ENCODE results near the gene MAP4K2. TPM values are rescaled to one million over a fixed set of nuclear protein-coding genes. Genes with fewer than 3 reads are reported as not detected.

Gene MAP4K2
- total RNA-seq, 1 donor from 2014 or later, result 20.2 TPM

DNA sequence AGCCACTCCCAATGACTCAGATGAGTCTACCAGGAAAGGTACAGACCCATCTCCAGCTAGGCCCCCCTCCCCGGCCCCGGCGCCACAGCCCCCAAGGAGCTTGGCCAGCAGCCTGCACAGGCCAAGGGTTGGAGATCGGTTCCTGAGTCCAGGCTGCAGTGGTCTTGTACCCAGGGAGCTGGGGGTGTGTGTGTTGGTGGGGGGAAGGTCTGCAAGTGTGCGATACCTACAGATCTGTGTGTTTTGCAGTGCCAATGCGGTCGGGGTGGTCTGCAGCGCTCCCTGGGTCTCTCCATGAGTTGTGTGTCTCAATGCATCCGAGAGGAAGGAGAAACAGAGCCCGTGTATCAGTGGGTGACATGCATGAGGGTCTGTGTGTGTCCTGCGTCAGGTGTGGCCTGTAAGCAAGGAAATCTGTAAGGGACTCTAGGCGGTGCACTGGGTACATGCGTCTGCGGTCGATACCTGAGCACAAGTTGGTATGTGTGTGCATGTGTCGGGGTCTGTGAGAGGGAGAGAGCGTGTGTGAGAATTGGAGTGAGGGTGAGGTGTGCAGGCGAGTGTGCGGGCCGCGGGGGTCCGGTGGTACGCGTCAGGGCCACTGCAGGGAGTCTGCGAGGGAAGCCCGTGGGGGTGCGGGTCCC, 40.8 kb upstream of the MAP4K2 start:
- no peak for DNase-seq (ENCODE audit: extremely low spot score, unreplicated experiment)
- Mint-ChIP-seq H3K36me3 (no peaks in the 10 kb centered on the region), H3K9me3 (no peaks in the 10 kb centered on the region), H3K4me1 (ENCODE audit: unreplicated experiment) (peaks cover 3% of the 10 kb centered on the region), H3K4me3 (peak overlapping the region; percentile 100), H3K27me3 (peaks cover 12% of the 10 kb centered on the region), H3K27ac (peak overlapping the region; percentile 97)
- TF ChIP-seq, protein P1, sequence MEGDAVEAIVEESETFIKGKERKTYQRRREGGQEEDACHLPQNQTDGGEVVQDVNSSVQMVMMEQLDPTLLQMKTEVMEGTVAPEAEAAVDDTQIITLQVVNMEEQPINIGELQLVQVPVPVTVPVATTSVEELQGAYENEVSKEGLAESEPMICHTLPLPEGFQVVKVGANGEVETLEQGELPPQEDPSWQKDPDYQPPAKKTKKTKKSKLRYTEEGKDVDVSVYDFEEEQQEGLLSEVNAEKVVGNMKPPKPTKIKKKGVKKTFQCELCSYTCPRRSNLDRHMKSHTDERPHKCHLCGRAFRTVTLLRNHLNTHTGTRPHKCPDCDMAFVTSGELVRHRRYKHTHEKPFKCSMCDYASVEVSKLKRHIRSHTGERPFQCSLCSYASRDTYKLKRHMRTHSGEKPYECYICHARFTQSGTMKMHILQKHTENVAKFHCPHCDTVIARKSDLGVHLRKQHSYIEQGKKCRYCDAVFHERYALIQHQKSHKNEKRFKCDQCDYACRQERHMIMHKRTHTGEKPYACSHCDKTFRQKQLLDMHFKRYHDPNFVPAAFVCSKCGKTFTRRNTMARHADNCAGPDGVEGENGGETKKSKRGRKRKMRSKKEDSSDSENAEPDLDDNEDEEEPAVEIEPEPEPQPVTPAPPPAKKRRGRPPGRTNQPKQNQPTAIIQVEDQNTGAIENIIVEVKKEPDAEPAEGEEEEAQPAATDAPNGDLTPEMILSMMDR (conservative IDR thresholded peaks at IDR 0.05), result no peak

DNA sequence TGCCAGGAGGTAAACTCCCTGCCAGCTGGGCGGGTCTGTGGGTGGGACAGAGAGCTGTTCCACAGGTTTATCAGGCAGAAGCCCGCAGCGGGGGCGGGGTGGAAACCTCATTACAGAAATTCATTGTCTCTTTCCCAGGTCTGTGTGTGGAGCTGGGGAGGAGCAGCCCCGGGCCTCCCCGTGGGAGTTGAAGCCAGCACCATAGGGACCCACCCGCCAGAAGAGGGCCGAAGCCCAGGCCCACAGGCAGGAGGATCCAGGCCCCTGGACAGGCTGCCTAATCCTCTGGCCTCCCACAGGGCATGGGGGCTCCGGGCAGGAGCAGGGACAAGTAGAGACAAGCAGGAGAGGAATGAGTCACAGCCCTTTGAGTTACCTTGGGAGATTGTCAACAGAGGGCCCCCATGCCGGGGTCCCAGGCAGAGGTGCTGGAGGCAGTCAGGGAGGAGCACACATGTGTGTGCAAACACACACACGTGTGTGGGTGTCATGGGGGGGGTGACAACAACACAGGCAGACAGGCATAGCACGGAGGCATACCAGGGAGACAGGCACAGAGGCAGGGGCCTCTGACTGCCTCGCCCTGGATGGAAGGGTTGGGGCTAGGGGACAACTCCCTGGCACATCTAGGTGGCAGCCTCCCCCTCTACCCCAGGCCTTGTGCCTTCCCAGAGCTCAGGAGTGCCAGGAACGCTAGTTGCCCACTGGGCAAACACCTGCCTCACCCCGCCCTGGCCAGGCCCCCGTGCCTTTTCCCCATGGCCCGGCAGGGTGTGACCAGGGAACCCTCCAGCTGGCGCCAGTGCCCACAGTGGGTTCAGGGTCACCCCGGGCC, 40.1 kb upstream of the MAP4K2 start:
- Mint-ChIP-seq H3K27ac (peak overlapping the region; percentile 97), H3K27me3 (peaks cover 12% of the 10 kb centered on the region), H3K4me3 (peak overlapping the region; percentile 100), H3K4me1 (ENCODE audit: unreplicated experiment) (peaks cover 3% of the 10 kb centered on the region), H3K36me3 (no peaks in the 10 kb centered on the region), H3K9me3 (no peaks in the 10 kb centered on the region)
- DNase-seq (ENCODE audit: extremely low spot score, unreplicated experiment), result no peak
- TF ChIP-seq, protein P1 (conservative IDR thresholded peaks at IDR 0.05), result no peak

DNA sequence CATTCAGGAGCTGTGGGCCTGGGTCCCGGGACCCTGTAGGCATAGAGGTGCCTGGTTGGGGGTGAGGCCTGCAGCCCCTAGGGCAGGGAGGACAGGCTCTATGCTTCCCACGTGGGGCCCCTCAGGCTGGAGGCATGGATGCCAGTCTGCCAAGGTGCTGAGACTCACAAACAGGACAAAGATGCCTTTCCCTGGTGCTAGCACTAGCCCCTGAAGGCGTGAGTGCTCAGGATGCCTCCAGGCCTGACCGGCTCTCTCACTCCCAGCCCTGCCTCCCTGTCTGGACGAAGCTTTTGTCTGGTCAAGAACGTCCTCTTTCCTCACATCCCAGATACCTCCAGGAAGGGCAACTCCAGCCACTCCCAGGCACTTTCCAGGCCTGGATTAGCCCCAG, 39.3 kb upstream of the MAP4K2 start:
- H3K4me3 Mint-ChIP-seq, result peak overlapping the region; percentile 100
- no peak for DNase-seq (ENCODE audit: extremely low spot score, unreplicated experiment)
- TF ChIP-seq, protein P1 (conservative IDR thresholded peaks at IDR 0.05), result no peak
- H3K27ac Mint-ChIP-seq, result peak overlapping the region; percentile 97
- no peaks in the 10 kb centered on the region for H3K36me3 Mint-ChIP-seq
- no peaks in the 10 kb centered on the region for H3K9me3 Mint-ChIP-seq
- H3K27me3 Mint-ChIP-seq, result peaks cover 12% of the 10 kb centered on the region
- peaks cover 3% of the 10 kb centered on the region for H3K4me1 Mint-ChIP-seq (ENCODE audit: unreplicated experiment)

DNA sequence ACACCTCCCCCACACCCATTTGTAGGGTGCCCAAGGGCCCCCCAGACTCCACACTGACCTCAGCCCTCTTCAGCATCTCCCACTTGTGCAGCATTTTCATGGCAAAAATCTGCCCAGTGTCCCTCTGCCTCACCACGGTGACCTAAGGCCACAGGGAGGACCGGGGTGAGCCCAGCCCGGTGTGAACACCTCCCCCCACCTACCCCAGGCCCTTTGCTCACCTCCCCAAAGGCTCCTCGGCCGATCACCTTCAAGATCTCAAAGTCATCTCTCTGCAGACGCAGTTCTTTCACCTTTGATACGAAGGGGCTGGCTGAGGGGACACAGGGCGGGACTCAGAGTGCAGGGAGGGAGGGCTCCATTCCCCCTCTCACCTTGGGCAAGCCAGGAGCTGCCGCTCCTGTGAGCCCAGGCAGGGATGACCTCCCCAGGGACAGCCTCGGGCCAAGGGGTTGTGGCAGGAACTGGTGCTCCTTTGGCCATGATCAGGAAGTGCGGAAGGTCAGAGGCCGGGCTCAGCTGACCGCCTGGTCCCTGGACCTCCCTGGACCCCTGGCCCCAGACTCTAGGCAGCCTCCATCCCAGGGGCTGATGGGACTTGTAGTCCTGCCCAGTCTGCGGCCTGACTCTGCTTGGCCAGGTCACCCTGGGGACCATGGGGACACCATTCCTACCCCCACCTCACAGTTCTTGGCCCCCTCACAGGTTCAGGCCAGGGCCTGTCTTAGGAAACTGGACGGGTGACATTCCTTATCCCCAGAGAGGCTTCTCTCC, 38.8 kb upstream of the MAP4K2 start:
- TF ChIP-seq, protein P1 (conservative IDR thresholded peaks at IDR 0.05), result no peak
- Mint-ChIP-seq H3K36me3 (no peaks in the 10 kb centered on the region), H3K4me1 (ENCODE audit: unreplicated experiment) (peaks cover 3% of the 10 kb centered on the region), H3K27me3 (peaks cover 12% of the 10 kb centered on the region), H3K9me3 (no peaks in the 10 kb centered on the region), H3K4me3 (peak overlapping the region; percentile 100), H3K27ac (peak overlapping the region; percentile 97)
- no peak for DNase-seq (ENCODE audit: extremely low spot score, unreplicated experiment)

DNA sequence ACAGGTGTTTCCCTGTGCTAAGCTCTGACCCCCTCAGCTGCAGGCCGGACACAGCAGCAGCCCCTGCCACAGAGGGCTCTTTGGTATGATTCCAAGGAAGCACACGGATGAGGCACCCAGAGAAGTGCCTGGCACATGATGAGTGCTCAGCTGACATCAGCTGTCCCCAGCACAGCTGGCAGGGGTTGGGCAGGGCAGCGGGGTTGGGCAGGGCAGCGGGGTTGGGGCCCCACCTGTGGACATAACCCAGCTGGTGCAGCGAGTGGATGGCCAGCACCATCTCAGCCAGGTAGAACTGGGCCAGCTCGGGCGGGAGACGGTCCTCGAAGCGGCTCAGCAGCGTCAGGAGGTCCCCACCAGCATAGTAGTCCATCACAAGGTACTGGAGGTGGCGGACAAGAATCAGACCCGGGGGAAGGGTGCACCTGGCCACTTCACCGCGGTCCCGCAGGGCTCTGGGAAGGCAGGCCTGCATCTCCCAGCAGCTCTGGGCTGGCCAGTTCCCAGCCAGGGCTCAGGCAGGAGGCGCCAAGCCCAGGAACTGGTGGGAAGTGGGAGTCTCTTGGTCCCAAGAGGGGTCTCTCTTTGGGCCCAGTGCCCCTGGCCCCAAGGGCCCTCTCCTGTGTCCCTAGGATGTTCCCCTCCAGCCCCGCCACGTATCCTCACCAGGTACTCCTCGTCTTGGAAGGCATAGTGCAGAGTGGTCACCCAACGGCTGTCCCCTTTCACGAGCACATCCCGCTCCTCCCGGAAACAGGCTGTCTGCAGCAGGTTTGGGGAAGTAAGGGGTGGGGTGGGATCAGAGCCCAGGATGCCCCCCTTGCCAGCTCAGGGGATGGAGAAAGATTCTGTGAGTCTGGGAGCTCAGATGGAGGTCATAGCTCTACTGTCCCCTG, 37.1 kb upstream of the MAP4K2 start:
- no peaks in the 10 kb centered on the region for H3K36me3 Mint-ChIP-seq
- TF ChIP-seq, protein P1 (conservative IDR thresholded peaks at IDR 0.05), result no peak
- peaks cover 2% of the 10 kb centered on the region for H3K4me1 Mint-ChIP-seq (ENCODE audit: unreplicated experiment)

More for the DNA sequence above, 37.1 kb upstream of the MAP4K2 start:
- no peaks in the 10 kb centered on the region for H3K9me3 Mint-ChIP-seq
- peaks cover 10% of the 10 kb centered on the region for H3K27me3 Mint-ChIP-seq
- H3K27ac Mint-ChIP-seq, result no peak overlapping the region
- no peak overlapping the region for H3K4me3 Mint-ChIP-seq
- DNase-seq (ENCODE audit: extremely low spot score, unreplicated experiment), result no peak

Measured in type B pancreatic cell (in vitro differentiated cells).